ENCODE data around the gene OPCML.

- TF ChIP-seq CTCF (optimal IDR thresholded peaks at IDR 0.05 in 1 of 3, IDR thresholded peaks at IDR 0.05 in 1 of 3, conservative IDR thresholded peaks at IDR 0.05 in 1 of 3; ENCODE audit: extremely low read depth in 1 of 3, insufficient read depth in 2 of 3, low read length in 3 of 3) (peak; percentile 35 to 46 (median 43)), EZH2 (IDR thresholded peaks at IDR 0.05; ENCODE audit: low read length) (no peak)
Measured at GRCh38 chr11:133163463-133164419, 368.6 kb downstream of the OPCML start.

All from keratinocyte (primary cell).